ENCODE data around the gene RAP1GDS1.

GRCh38 chr4:98261405-98262291, 464 bp downstream of the RAP1GDS1 start:
- TF ChIP-seq CTCF (IDR thresholded peaks at IDR 0.05) (no peak), POLR2A (IDR thresholded peaks at IDR 0.05) (no peak)
